Mucosa of rectum (tissue), 2 donors: ENCODE measurements around the gene KCNIP4.

Source experiments
- H3K27ac ChIP-seq, 2 donors: one replicate each; pipeline ENCODE4 v1.7.0; 2013; ENCODE audit warnings: inconsistent platforms in 2 of 2, low read depth in 2 of 2, low read length in 2 of 2
- H3K27me3 ChIP-seq, 2 donors: one replicate each; pipeline ENCODE4 v1.7.0; 2013; ENCODE audit warnings: low read length in 2 of 2; ENCODE audit not compliant: control insufficient read depth in 2 of 2, insufficient read depth in 2 of 2
- H3K36me3 ChIP-seq, 2 donors: one replicate each; pipeline ENCODE4 v1.7.0; 2013; ENCODE audit warnings: low read length in 2 of 2; ENCODE audit not compliant: control insufficient read depth in 2 of 2, insufficient read depth in 2 of 2
- H3K4me1 ChIP-seq, 2 donors: one replicate each; pipeline ENCODE4 v1.7.0; 2013; ENCODE audit warnings: low read length in 2 of 2, mild to moderate bottlenecking in 1 of 2; ENCODE audit not compliant: control insufficient read depth in 2 of 2, insufficient read depth in 2 of 2
- H3K4me3 ChIP-seq, 2 donors: one replicate each; pipeline ENCODE4 v1.7.0; 2013; ENCODE audit warnings: low read length in 2 of 2
- H3K9ac ChIP-seq, 2 donors: one replicate each; pipeline ENCODE4 v1.7.0; 2013; ENCODE audit warnings: low read length in 2 of 2, low read depth in 1 of 2, mild to moderate bottlenecking in 1 of 2
- H3K9me3 ChIP-seq, 2 donors: one replicate each; pipeline ENCODE4 v1.7.0; 2013; ENCODE audit warnings: low read length in 2 of 2; ENCODE audit not compliant: control insufficient read depth in 2 of 2
- donor health status: healthy.
- donor health status: Normal muscosa, but diverticular disease.

Gene KCNIP4

DNA sequence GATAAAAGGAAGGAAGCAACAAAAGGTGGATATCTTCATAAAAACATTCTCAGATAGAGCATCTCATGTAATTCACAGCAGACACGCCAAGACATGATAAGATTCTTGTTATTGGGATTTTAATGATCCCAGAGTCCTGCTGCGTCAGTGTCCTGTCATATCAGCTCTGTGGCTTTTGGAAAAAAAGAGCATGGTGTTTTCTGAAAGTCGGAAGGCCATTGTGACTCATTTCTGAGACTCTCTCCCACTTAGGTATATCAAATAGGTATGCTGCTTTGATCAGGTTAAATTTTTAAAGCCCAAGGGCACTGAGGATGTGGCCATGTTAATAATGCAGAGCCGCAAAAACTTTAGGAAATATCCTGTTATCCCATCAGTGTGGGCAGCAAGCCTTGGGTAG, 481.0 kb downstream of the KCNIP4 start:
- H3K9me3 ChIP-seq: no peaks in the 10 kb centered on the region
- no peaks in the 10 kb centered on the region for H3K4me1 ChIP-seq
- no peak overlapping the region for H3K9ac ChIP-seq
- H3K36me3 ChIP-seq: no peaks in the 10 kb centered on the region
- H3K27ac ChIP-seq: no peak overlapping the region
- H3K27me3 ChIP-seq: no peaks in the 10 kb centered on the region
- H3K4me3 ChIP-seq: no peak overlapping the region

DNA sequence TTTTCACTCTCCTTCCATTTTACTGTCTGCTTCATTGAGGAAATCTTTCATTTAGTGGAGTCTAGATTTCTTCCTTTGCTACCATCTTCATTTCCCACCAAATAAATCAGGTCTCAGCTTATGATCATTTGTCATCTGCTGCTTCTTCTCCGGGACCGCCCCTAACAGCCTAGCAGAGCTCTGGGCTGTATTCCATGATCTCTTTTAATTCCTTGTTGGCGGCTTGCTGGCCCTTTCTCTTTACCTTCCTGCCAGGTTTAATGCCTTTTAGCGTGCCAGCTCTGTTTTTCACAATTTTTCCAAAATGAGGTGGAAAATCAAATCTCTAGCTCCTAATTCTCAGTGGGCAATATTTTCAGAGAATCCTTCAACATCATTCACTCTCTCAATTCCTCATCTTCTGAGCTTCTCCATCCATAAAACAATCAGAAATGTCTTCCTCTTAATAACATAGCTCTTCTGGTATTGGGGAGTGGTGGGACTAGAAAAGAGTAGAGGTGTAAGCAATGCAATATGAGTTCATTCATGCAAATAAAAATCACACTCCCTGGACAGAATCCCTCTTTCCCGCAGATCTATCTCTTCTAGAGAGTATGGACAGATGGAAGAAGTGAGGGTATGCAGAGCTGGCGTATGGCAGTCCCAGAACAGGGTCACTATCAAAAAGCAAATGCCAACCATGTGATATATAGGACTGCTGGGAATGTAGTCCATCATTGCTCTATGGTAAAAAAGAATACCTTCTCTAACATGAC, 491.3 kb downstream of the KCNIP4 start:
- Histone ChIP-seq H3K27ac (no peak overlapping the region), H3K9me3 (no peaks in the 10 kb centered on the region), H3K4me1 (no peaks in the 10 kb centered on the region), H3K4me3 (no peak overlapping the region), H3K27me3 (no peaks in the 10 kb centered on the region), H3K36me3 (no peaks in the 10 kb centered on the region), H3K9ac (no peak overlapping the region)

DNA sequence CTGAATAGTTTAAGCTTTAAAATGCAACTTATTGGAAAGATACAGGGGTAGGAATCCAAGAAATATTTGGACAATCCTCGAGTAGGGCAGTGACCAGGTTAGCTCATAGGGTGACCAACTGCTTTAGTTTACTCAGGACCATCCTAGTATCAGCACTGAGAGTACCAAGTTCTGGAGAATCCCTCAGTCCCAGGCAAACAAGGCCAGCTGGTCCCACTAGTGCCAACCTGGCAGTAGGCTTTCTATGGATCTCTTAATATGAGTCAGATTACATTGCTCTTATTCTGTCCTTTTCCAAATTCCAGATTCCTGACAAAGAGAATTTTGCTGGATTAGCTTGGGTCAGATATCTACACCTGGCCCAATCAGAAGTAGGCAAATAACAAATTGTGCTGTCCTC, 493.7 kb downstream of the KCNIP4 start:
- no peak overlapping the region for H3K27ac ChIP-seq
- no peaks in the 10 kb centered on the region for H3K36me3 ChIP-seq
- no peaks in the 10 kb centered on the region for H3K4me1 ChIP-seq
- H3K9ac ChIP-seq: no peak overlapping the region
- no peak overlapping the region for H3K4me3 ChIP-seq
- H3K27me3 ChIP-seq: no peaks in the 10 kb centered on the region
- no peaks in the 10 kb centered on the region for H3K9me3 ChIP-seq

DNA sequence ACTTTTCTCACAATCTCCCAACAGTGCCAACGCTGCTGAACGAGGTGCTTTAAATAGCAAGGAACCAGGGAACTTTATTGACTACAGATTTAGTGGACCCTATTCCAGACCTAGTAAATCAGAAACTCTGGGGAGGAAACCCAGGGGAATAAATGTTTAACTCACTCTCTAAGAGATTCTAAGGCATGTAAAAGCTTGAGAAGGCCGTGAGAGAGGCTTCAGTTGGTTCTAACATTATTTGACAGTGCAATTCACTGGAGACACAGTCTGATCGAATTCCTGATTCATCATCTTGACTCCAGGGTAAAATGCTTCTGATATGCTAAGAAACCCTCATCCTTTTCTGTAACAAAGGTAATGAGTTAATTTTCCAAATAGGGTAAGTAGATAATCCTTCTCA, 494.4 kb downstream of the KCNIP4 start:
- Histone ChIP-seq H3K36me3 (no peaks in the 10 kb centered on the region), H3K9ac (no peak overlapping the region), H3K4me1 (no peaks in the 10 kb centered on the region), H3K9me3 (no peaks in the 10 kb centered on the region), H3K27me3 (no peaks in the 10 kb centered on the region), H3K27ac (no peak overlapping the region), H3K4me3 (no peak overlapping the region)

DNA sequence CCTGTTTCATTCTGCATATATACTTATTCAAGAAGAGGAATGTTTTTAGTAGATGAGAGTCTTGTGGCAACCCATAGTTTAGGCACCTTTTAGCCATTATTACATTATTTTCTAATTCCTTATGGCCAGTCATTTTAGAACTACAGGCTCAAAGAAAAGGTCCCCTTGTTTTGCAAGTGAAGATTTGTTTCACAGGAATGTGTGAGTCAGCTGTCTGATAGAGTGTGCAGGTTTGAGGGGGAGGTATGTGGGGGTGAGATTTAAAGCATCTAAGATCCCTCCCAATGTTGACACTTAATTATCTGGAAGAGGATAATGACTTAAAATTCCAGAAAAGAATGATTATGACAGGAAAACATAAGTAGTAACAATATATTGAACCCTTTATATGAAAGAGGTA, 495.6 kb downstream of the KCNIP4 start:
- Histone ChIP-seq H3K9me3 (no peaks in the 10 kb centered on the region), H3K9ac (no peak overlapping the region), H3K4me3 (no peak overlapping the region), H3K36me3 (no peaks in the 10 kb centered on the region), H3K4me1 (no peaks in the 10 kb centered on the region), H3K27me3 (no peaks in the 10 kb centered on the region), H3K27ac (no peak overlapping the region)

DNA sequence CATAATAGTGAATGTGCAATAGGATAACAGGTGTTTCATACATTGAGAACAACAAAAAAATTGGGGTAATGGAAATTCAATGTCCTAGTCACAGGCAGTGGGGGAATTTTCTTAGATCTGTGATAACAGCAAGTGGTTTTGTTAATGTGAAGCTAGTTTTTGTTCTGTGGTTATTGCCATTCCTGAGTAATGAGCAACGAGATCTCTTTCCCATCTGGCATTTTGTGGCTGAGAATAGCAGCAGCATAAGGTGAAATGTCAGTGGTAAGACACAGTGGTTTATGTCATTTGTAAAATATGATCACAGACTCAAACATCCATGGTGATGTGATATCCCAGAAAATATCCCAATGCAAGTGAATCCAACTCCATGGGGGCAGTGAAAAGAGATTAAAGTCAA, 497.5 kb downstream of the KCNIP4 start:
- Histone ChIP-seq H3K9ac (no peak overlapping the region), H3K4me1 (no peaks in the 10 kb centered on the region), H3K9me3 (no peaks in the 10 kb centered on the region), H3K27me3 (no peaks in the 10 kb centered on the region), H3K4me3 (no peak overlapping the region), H3K36me3 (no peaks in the 10 kb centered on the region), H3K27ac (no peak overlapping the region)

DNA sequence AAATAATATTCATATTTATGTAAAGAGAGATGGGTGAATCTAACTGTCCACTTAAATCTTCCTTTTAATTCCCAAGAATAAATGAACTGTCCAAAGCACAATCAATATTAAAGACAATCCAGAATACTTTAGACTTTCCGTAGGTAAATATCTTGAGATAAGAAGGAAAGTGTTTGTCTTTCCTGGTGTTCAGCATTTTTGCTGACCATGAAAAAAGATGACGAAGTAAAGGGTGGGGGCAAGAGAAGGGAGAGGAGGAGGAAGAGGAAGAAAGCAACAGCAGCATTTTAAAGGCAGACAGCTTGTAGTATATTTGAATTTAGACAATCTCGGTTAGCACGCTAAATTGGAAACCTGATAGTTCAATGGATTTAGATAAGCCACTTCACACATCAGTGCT, 498.2 kb downstream of the KCNIP4 start:
- no peaks in the 10 kb centered on the region for H3K9me3 ChIP-seq
- no peaks in the 10 kb centered on the region for H3K36me3 ChIP-seq
- no peaks in the 10 kb centered on the region for H3K27me3 ChIP-seq
- H3K4me3 ChIP-seq: no peak overlapping the region
- no peak overlapping the region for H3K27ac ChIP-seq
- no peaks in the 10 kb centered on the region for H3K4me1 ChIP-seq
- H3K9ac ChIP-seq: no peak overlapping the region

DNA sequence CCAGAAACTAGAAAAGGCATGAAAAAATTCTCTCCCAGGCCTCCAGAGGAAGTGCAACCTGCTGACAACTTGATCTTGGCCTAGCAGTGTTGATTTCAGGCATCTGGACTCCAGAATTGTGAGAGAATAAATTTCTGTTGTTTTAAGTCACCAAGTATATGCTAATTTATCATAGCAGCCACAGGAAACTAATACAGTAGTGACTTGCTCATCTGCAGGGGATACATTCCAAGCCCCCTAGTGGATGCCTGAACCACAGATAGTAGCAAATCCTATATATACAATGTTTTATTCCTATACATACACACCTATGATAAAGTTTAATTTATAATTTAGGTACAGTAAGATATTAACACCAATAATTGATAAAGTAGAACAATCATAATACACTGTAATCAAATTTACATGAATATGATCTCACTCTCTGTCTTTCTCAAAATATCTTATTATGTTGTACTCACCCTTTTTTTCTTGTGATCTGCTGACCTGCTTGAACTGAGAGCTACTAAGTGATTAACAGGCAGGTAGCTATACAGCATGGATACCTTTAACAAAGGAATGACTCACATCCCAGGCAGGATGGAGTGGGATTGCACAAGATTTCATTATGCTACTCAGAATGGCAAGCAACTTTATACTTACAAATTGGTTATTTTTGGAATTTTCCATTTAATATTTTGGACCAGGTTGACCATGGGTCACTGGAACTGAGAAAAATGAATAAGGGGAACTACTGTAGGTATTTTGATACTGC, 501.1 kb downstream of the KCNIP4 start:
- Histone ChIP-seq H3K27ac (no peak overlapping the region), H3K4me1 (no peaks in the 10 kb centered on the region), H3K4me3 (no peak overlapping the region), H3K27me3 (no peaks in the 10 kb centered on the region), H3K9ac (no peak overlapping the region), H3K9me3 (no peaks in the 10 kb centered on the region), H3K36me3 (no peaks in the 10 kb centered on the region)

DNA sequence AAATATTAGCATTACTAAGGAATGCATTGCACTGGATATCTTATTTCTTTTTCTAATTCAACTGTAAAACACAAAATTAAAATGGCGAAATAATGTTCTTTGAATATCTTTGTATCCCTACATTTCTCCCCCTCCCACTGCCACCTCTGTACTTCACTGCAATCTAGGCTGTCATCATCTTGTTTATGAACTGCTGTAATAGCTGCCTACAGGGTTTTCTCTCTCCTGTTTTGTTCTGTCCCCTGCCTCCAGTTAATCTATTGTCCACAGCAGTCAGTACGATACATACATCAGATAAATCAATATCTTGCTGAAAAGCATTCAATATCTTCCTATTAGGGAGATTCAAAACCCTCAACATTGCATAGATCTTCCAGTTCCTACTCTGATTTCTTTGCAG, 528.4 kb downstream of the KCNIP4 start:
- Histone ChIP-seq H3K4me3 (no peak overlapping the region), H3K36me3 (no peaks in the 10 kb centered on the region), H3K4me1 (no peaks in the 10 kb centered on the region), H3K9ac (no peak overlapping the region), H3K27ac (no peak overlapping the region), H3K9me3 (no peaks in the 10 kb centered on the region), H3K27me3 (no peaks in the 10 kb centered on the region)

DNA sequence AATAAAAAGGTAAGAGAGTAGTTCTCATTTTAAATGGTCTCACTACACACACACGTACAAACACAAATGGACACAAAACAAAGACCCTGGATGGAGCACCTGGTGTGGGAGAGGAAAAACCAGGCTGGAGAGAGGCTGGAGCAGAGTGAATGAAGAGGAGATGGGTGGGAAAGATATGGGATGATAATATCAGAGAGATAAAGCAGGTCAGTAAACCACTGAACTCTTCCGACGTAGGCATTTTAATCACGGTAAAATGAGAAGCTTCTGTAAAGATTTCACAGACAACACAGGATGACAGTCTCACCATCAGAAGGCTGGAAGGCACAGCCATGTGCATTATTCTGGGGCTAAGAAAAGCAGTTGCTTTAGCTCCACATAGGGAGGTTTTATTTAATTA, 532.8 kb downstream of the KCNIP4 start:
- H3K9me3 ChIP-seq: no peaks in the 10 kb centered on the region
- H3K27ac ChIP-seq: no peak overlapping the region
- no peaks in the 10 kb centered on the region for H3K27me3 ChIP-seq

More for the DNA sequence above, 532.8 kb downstream of the KCNIP4 start:
- H3K4me3 ChIP-seq: no peak overlapping the region
- H3K9ac ChIP-seq: no peak overlapping the region
- H3K4me1 ChIP-seq: no peaks in the 10 kb centered on the region
- H3K36me3 ChIP-seq: no peaks in the 10 kb centered on the region
